Neural cell (in vitro differentiated cells): ENCODE measurements around the gene THTPA. TPM values are rescaled to one million over a fixed set of nuclear protein-coding genes. Genes with fewer than 3 reads are reported as not detected.

Experiments
- H2AFZ ChIP-seq: fragments of 200-600, 300-800 bp; sonication (generic), shearing (Covaris generic); 2 replicates; pipeline ENCODE4 v1.6.0; 2014; ENCODE audit warnings: low read depth, mild to moderate bottlenecking, antibody characterized with exemption, low read length, moderate library complexity
- H3F3A ChIP-seq: fragments of 200-600 bp; shearing (Covaris generic); 2 replicates; pipeline ENCODE4 v1.6.1; 2016; ENCODE audit warnings: mild to moderate bottlenecking, moderate library complexity, mixed read lengths, antibody characterized with exemption, low read length; ENCODE audit not compliant: insufficient read depth, poor library complexity, severe bottlenecking
- H3K27ac ChIP-seq: fragments of 200-600, 300-800 bp; sonication (generic), shearing (Covaris generic); 2 replicates; pipeline ENCODE4 v1.5.1; 2014; ENCODE audit warnings: mild to moderate bottlenecking, low read length, moderate library complexity
- H3K27me3 ChIP-seq: fragments of 300-800, 200-600 bp; sonication (generic), shearing (Covaris generic); 2 replicates; pipeline ENCODE4 v1.6.0; 2014; ENCODE audit warnings: mild to moderate bottlenecking, low read depth, low read length, moderate library complexity; ENCODE audit not compliant: insufficient read depth
- H3K36me3 ChIP-seq: fragments of 300-800, 200-600 bp; sonication (generic), shearing (Covaris generic); 2 replicates; pipeline ENCODE4 v1.5.1; 2014; ENCODE audit warnings: mild to moderate bottlenecking, antibody characterized with exemption, low read length, moderate library complexity; ENCODE audit not compliant: insufficient read depth
- H3K4me2 ChIP-seq: fragments of 300-800, 200-600 bp; sonication (generic), shearing (Covaris generic); 2 replicates; pipeline ENCODE4 v1.6.0; 2014; ENCODE audit warnings: mild to moderate bottlenecking, low read length
- H3K4me3 ChIP-seq: fragments of 300-800, 200-600 bp; sonication (generic), shearing (Covaris generic); 2 replicates; pipeline ENCODE4 v1.5.1; 2014; ENCODE audit warnings: mild to moderate bottlenecking, low read length, moderate library complexity
- H3K79me2 ChIP-seq: fragments of 200-600 bp; shearing (Covaris generic); replicated peaks from 2 replicates; pipeline ENCODE4 v1.6.0; 2014; ENCODE audit warnings: mild to moderate bottlenecking, low read length, moderate library complexity; ENCODE audit not compliant: insufficient read depth
- H3K9ac ChIP-seq: fragments of 300-800, 200-600 bp; sonication (generic), shearing (Covaris generic); 2 replicates; pipeline ENCODE4 v1.6.1; 2016; ENCODE audit warnings: mild to moderate bottlenecking, low read length, mixed read lengths
- H3K9me2 ChIP-seq: fragments of 200-600 bp; shearing (Covaris generic); 2 replicates; pipeline ENCODE4 v1.6.1; 2016; ENCODE audit warnings: mild to moderate bottlenecking, low read length, mixed read lengths; ENCODE audit not compliant: insufficient read depth
- H3K9me3 ChIP-seq: fragments of 200-600, 300-800 bp; sonication (generic), shearing (Covaris generic); 2 replicates; pipeline ENCODE4 v1.6.1; 2016; ENCODE audit warnings: mild to moderate bottlenecking, mixed run types, low read length, moderate library complexity, mixed read lengths
- H4K20me1 ChIP-seq: fragments of 200-600 bp; shearing (Covaris generic); 2 replicates; pipeline ENCODE4 v1.6.1; 2016; ENCODE audit warnings: mild to moderate bottlenecking, mixed run types; ENCODE audit not compliant: insufficient read depth
- EP300 ChIP-seq: fragments of 450-650 bp; conservative IDR thresholded peaks from 2 replicates; pipeline ENCODE4 v1.6.1; 2014; ENCODE audit warnings: antibody characterized with exemption, mild to moderate bottlenecking, moderate library complexity; ENCODE audit not compliant: poor library complexity, severe bottlenecking
- EZH2 ChIP-seq: fragments of 200-600, 300-800 bp; shearing (Covaris generic), sonication (generic); IDR thresholded peaks from 2 replicates; pipeline ENCODE4 v1.6.1; 2014; ENCODE audit warnings: antibody characterized with exemption, low read length, borderline replicate concordance, mild to moderate bottlenecking; ENCODE audit not compliant: insufficient read depth, poor library complexity, severe bottlenecking
- MXI1 ChIP-seq: fragments of 450-650 bp; conservative IDR thresholded peaks from 2 replicates; pipeline ENCODE4 v1.6.1; 2014; ENCODE audit warnings: antibody characterized with exemption, mild to moderate bottlenecking; ENCODE audit not compliant: poor library complexity, severe bottlenecking
- POLR2AphosphoS5 ChIP-seq: IDR thresholded peaks from 2 replicates; pipeline ENCODE4 v1.6.1; 2012
- RAD21 ChIP-seq: fragments of 450-650 bp; conservative IDR thresholded peaks from 2 replicates; pipeline ENCODE4 v1.6.1; 2014; ENCODE audit warnings: antibody characterized with exemption, mild to moderate bottlenecking, moderate library complexity
- SMC3 ChIP-seq: fragments of 450-650 bp; conservative IDR thresholded peaks from 2 replicates; pipeline ENCODE4 v1.6.1; 2014; ENCODE audit warnings: antibody characterized with exemption, mild to moderate bottlenecking, moderate library complexity; ENCODE audit not compliant: poor library complexity
- TAF1 ChIP-seq: IDR thresholded peaks from 2 replicates; pipeline ENCODE4 v1.6.1; 2012; ENCODE audit warnings: low read depth
- polyA plus RNA-seq: library from polyadenylated mRNA; depleted of rRNA; stranded (reverse); fragments of >200 nt; gene quantifications from 2 replicates; pipeline ENCODE4 v1.2.3, GENCODE V29; 2014
- TF ChIP-seq, protein P1 (sequence below): IDR thresholded peaks from 2 replicates; pipeline ENCODE4 v1.6.1; 2012; ENCODE audit warnings: borderline replicate concordance
- TF ChIP-seq, protein P2 (sequence below): fragments of 450-650 bp; IDR thresholded peaks from 2 replicates; pipeline ENCODE4 v1.5.1; 2014; ENCODE audit warnings: antibody characterized with exemption, mild to moderate bottlenecking, moderate library complexity; ENCODE audit not compliant: poor library complexity, severe bottlenecking

THTPA gene
- polyA plus RNA-seq, 1 donor from 2014 or later, result 51.3 TPM

DNA sequence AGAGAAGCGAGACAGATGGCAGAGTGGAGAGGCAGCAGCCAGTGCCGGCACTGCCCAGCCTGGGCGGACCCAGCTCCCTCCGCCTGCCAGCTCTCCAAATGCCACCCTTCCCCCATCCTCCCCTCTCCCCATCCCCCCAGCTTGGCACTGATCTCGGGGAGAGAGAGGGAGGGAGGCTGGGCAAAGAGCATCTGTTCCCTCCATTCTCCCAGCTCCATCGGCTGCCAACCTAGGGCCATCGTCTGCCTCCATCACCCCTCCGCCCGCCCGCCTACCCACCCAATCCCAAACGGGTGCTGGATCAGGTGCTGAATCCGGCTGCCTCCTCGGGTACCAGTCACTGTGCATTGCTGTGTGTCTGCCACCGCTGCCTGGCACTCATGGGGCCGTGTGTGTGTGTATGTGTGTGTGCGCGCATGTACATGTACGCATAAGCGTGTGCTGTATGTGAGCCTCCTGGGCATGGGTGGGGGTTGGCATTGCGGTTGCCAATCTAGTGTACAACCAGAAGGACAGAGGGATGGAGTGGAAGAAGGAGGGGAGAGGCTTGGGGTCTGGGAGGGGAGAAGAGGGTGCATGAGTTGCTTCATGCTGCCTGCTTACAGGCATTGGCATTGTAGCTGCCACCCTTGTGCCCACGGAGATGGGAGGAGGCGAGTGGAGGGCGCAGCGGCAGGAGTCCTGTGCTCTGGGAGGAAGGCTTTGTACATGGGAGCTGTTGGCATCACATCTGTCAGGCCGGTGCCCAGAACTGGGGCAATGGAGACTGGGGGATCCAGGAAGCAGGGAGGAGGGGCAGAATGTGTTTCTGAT lies 42.9 kb upstream of the THTPA start:
- Histone ChIP-seq H3K4me2 (no peak overlapping the region), H3K27me3 (no peaks in the 10 kb centered on the region), H3K4me3 (no peak overlapping the region), H3F3A (no peaks in the 10 kb centered on the region), H3K27ac (no peak overlapping the region), H2AFZ (no peak overlapping the region), H3K9me2 (no peaks in the 10 kb centered on the region), H3K9me3 (no peaks in the 10 kb centered on the region), H3K9ac (no peak overlapping the region), H3K79me2 (no peaks in the 10 kb centered on the region), H4K20me1 (no peaks in the 10 kb centered on the region), H3K36me3 (no peaks in the 10 kb centered on the region)
- TF ChIP-seq, protein P1, sequence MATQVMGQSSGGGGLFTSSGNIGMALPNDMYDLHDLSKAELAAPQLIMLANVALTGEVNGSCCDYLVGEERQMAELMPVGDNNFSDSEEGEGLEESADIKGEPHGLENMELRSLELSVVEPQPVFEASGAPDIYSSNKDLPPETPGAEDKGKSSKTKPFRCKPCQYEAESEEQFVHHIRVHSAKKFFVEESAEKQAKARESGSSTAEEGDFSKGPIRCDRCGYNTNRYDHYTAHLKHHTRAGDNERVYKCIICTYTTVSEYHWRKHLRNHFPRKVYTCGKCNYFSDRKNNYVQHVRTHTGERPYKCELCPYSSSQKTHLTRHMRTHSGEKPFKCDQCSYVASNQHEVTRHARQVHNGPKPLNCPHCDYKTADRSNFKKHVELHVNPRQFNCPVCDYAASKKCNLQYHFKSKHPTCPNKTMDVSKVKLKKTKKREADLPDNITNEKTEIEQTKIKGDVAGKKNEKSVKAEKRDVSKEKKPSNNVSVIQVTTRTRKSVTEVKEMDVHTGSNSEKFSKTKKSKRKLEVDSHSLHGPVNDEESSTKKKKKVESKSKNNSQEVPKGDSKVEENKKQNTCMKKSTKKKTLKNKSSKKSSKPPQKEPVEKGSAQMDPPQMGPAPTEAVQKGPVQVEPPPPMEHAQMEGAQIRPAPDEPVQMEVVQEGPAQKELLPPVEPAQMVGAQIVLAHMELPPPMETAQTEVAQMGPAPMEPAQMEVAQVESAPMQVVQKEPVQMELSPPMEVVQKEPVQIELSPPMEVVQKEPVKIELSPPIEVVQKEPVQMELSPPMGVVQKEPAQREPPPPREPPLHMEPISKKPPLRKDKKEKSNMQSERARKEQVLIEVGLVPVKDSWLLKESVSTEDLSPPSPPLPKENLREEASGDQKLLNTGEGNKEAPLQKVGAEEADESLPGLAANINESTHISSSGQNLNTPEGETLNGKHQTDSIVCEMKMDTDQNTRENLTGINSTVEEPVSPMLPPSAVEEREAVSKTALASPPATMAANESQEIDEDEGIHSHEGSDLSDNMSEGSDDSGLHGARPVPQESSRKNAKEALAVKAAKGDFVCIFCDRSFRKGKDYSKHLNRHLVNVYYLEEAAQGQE, result no peak
- TF ChIP-seq TAF1 (no peak), MXI1 (no peak), RAD21 (no peak), POLR2AphosphoS5 (no peak), EZH2 (no peak), EP300 (no peak), SMC3 (no peak)
- TF ChIP-seq, protein P2, sequence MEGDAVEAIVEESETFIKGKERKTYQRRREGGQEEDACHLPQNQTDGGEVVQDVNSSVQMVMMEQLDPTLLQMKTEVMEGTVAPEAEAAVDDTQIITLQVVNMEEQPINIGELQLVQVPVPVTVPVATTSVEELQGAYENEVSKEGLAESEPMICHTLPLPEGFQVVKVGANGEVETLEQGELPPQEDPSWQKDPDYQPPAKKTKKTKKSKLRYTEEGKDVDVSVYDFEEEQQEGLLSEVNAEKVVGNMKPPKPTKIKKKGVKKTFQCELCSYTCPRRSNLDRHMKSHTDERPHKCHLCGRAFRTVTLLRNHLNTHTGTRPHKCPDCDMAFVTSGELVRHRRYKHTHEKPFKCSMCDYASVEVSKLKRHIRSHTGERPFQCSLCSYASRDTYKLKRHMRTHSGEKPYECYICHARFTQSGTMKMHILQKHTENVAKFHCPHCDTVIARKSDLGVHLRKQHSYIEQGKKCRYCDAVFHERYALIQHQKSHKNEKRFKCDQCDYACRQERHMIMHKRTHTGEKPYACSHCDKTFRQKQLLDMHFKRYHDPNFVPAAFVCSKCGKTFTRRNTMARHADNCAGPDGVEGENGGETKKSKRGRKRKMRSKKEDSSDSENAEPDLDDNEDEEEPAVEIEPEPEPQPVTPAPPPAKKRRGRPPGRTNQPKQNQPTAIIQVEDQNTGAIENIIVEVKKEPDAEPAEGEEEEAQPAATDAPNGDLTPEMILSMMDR, result no peak

DNA sequence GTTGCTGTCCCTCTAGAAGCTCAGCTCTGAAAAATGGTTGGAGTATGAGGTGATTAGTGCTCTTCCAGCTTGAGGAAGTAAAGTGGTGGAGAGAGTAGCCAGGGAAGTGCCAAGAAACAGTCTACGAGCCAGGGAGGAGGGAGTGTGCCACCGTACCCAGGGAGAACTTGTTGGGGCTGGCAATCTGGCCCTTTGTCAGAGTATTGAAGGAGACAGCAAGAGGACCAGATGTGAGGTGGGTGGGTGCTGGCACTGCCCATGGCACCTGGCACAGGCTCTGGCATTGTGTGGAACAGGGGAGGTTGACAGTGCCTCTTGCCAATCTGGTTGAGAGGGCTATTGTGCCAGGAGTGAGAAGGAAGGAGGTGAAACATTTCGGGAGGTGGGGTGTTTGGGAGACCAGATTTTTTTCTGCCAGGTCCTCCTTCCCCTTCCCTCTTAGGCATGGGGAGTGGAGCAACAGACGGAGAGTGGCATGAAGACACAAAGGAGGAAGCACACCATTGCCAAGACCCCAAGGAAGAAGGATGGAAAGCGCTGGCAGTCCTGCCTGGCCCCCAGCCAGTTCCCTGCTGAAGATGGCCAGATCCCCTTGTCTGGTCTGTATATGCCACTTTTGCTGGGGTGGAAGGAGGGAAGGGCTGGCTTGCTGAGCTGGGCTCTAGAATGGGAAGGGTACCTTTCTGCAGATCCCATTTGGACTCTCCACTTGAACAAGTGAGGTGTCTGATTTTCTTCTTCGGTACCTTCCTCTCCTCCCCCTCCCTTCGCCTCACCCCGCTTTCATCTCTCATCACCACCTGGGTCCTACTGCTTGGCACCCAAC lies 42.0 kb upstream of the THTPA start:
- Histone ChIP-seq H3K9ac (no peak overlapping the region), H3K27me3 (no peaks in the 10 kb centered on the region), H3K4me2 (no peak overlapping the region), H3K9me2 (no peaks in the 10 kb centered on the region), H3F3A (no peaks in the 10 kb centered on the region), H3K79me2 (no peaks in the 10 kb centered on the region), H3K9me3 (no peaks in the 10 kb centered on the region), H3K27ac (no peak overlapping the region), H3K36me3 (no peaks in the 10 kb centered on the region), H3K4me3 (no peak overlapping the region), H2AFZ (no peak overlapping the region), H4K20me1 (no peaks in the 10 kb centered on the region)
- TF ChIP-seq TAF1, result no peak
- TF ChIP-seq SMC3, result no peak
- TF ChIP-seq, protein P2, result no peak
- TF ChIP-seq MXI1, result no peak
- TF ChIP-seq RAD21, result no peak
- TF ChIP-seq, protein P1, result no peak
- no peak for TF ChIP-seq EZH2
- TF ChIP-seq EP300, result no peak
- TF ChIP-seq POLR2AphosphoS5, result no peak
